IPS-NIHi7 (cell line): ENCODE measurements around the gene NOTCH4.

Experiments
- DNase-seq: peaks from one replicate; pipeline ENCODE4 v3.0.0; 2012; ENCODE audit warnings: mixed read lengths; ENCODE audit errors: extremely low spot score

NOTCH4 gene

GRCh38 chr6:32166411-32167061 lies 57.3 kb downstream of the NOTCH4 start:
- DNase-seq, result peak; percentile 73

GRCh38 chr6:32164295-32164694 lies 59.6 kb downstream of the NOTCH4 start, which contains the start of gene EGFL8:
TSS of gene EGFL8 (plus strand) at chr6:32164595. CDS start at chr6:32166166, 1,571 bp downstream.
- DNase-seq, result no peak

- no peak for DNase-seq
Measured at GRCh38 chr6:32163559-32164258, 60.2 kb downstream of the NOTCH4 start.

DNA sequence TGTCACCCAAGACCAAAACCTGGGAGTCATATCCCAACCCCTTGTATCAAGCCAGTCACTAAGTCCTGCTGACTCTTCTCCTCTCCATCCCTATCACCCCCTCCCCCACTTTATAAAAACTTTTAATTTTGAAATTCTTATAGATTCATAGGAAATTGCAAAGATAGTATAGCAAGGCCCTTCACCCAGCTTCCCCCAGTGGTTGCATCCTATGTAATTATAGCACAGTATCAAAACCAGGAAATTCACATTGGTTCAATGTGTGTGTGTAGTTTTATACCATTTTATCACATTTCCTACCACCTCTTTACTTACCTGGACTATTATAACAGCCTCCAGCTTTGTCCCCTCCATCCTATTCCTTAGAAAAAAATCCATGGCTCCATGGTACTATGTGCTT lies 65.8 kb downstream of the NOTCH4 start:
- DNase-seq, result no peak

DNA sequence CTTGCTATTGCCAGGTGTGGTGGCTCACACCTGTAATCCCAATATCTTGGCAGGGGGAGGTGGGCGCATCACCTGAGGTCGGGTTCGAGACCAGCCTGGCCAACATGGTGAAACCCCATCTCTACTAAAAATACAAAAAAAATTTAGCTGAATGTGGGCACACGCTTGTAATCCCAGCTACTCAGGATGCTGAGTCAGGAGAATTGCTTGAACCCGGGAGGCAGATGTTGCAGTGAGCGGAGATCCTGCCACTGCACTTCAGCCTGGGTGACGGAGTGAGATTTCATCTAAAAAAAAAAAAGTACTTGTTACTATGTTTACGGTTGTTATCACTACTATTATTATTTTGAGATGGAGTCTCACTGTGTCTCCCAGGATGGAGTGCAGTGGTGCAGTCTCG lies 67.0 kb downstream of the NOTCH4 start:
- DNase-seq, result no peak

DNA sequence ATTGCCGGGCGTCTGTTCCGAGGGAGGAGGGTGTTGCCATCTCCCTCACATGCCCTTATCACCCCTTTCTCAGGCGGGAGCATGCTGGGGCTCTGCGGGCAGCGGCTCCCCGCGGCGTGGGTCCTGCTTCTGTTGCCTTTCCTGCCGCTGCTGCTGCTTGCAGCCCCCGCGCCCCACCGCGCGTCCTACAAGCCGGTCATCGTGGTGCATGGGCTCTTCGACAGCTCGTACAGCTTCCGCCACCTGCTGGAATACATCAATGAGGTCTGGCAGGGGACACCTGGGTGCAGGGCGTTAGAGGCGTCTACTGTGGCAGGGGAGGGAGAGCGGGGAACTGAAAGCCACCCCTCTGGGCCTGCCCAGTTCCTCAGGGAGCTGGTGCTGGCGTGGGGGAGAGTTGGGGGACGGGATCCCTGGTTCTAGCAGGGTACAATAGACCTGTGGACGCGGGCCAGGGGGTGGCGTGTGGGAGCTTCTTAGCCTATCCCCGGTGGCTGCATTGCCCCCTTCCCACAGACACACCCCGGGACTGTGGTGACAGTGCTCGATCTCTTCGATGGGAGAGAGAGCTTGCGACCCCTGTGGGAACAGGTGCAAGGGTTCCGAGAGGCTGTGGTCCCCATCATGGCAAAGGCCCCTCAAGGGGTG lies 69.2 kb downstream of the NOTCH4 start:
- peak; percentile 75 for DNase-seq

GRCh38 chr6:32153564-32154513 lies 70.0 kb downstream of the NOTCH4 start, which contains the start of gene PPT2:
TSS of gene PPT2 (plus strand) at chr6:32154141. CDS start at chr6:32154595, 454 bp downstream.
- DNase-seq, result peak; percentile 81

DNA sequence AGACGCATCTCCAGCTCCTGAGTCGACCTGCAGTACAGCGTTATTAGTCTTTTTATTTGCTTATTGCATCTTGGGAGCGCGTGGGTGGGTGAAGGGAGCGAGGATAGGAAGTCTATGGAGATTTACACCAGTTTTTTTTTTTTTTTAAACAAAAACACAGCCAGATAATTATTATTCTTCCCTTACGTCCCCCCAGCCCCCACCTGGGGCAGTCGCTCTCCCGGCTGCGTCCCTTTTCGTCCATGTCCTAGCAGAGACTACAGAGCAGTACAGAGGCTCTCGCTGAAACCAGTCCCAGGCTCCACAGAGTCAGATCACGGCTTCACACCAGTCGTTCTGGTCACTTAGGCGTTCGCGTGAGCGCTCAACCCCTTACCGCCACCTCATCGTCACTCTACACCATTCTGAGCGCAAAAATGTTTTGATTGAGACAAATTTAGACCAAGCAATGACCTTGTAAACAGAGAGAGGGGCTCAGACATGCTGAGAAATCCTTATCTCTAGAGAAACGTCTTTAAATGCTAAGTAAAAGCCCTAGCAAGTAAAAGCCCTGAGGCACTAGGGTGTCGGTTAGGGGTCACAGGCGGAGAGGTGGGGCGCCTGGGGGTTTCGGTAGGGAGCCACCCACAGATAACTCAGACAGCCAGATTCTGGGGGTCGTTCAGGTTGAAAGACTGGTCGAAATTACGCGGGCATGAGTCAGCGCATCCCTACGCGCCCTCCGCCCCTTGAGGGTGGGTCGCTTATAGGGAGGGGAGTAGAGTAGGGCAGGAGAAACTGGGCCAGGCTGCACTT lies 70.9 kb downstream of the NOTCH4 start:
- DNase-seq, result peak; percentile 62

GRCh38 chr6:32151863-32152768 lies 71.8 kb downstream of the NOTCH4 start, which contains the start of gene PRRT1:
TSS of gene PRRT1 (minus strand) at chr6:32151939. CDS start at chr6:32151827, 112 bp downstream.
- DNase-seq, result no peak

DNA sequence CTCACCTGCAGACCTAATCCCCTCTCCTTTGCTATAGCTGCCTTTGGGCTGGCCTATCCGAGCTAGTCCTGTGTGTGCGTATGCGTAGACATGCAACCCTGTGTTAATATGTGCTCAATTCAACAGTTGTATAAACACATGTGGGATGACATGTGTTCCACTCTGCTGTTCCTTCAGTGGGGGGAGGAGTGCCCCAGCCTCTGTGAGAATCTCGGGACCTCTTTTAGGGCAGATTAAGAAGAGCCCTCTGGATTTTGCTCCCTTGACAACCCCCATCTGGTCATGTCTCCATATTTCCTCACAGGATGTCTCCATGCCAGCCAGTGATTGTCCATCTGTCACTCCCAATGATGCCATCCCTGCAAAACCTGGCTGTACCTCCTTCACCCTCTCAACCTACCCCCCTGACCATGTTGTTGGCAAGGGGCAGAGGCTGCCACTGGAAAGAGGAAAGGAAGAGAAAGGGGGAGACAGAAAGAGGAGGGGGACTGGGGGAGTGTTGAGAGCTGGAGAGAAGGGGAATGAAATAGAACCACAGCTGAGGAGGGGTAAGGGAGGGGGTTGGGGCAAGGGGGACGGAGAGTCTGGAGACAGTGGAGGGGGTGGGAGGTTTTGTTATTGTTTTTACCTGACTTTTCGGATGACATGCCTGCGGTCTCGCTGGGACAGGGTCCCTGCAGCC lies 72.5 kb downstream of the NOTCH4 start:
- DNase-seq, result no peak

- no peak for DNase-seq
Measured at GRCh38 chr6:32149932-32150870, 73.7 kb downstream of the NOTCH4 start.

DNA sequence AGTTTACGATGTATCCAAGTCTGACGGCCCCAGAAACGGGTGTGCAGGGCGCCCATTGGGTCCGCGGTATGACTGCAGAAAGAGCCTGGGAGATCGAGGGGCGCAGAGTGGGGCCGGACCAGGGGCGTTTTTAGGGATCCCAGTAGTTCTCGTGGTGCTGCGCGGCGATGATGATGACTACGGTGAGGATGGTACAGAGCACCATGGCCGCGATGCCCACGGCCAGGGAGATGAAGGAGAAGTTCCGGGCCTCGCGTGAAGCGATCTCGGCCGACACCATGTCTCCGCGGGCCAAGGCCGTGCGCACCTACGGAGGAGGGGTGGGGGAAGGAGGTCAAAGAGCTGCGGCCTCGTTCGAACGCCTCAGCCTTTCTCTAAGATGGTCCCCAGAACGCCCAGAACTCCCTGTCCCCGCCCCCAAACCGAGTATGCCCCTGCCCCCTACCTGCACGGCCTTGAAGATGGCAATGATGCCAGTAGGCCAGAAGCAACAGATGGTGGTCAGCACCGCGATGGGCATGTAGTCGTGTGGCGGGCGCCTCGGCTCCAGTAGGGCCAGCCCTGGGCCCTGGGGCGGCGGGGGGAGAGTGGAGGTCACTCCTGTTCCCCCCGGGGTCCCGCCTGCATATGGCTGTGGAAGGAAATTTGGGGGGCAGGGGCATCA lies 74.6 kb downstream of the NOTCH4 start:
- DNase-seq, result no peak

DNA sequence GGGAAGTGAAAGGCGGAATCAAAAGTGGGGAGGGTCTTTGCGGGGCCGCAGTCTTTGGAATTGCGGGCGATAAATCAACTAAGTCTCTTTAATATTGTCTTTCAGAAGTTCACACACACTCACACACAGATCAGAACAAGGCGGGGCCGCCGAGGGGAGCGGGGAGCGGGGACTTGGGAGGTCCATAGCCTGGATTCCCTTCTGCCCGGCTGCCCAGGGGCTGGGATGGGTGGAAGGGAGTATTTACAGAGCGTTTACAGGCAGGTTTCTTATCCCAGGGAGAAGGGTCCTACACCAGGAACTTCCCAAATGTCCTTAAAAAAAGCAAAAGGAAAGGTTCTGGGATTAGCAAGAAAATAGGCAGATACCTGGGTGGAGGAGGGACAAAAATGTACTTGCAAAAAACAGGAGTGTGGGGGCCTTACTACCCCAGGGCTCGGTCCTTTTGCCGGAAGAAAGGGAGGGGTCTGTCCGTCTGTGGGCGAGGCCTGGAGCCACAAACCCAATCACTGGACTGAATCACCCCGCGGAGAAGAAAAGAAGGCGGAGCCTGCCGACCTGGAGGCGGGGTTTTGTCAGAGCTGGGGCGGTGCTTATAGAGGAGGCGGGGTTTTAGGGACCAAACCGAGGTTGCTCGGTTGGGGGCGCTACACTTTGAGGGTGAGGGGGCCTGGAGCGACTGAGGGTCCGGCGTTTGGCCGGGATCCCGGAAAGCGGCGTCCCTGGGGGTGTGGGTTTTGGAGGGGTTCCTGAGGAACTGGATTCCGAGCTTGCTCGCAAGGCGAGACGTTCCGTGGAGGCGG lies 75.4 kb downstream of the NOTCH4 start:
- peak; percentile 89 for DNase-seq

- no peak for DNase-seq
Measured at GRCh38 chr6:32147401-32148132, 76.3 kb downstream of the NOTCH4 start.

DNA sequence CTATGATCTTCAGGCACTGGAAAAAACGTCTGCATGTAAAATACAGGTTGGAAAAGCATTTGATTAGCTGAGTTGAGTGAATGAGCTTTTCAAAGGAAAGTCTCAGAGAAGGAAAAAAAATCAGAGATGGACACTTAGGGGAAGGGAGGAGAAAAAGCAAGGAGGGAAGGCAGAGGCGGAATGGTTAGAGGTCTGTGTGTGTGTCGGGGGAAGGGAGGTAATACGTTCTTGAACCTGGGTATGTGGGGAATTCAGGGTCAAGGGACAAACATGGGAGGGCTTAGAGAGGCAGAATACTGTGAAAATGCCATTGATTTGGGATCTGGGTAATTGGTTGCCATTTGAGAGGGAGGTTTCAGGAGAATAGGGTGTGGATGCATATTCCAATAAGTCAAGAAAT lies 77.2 kb downstream of the NOTCH4 start:
- DNase-seq, result no peak

DNA sequence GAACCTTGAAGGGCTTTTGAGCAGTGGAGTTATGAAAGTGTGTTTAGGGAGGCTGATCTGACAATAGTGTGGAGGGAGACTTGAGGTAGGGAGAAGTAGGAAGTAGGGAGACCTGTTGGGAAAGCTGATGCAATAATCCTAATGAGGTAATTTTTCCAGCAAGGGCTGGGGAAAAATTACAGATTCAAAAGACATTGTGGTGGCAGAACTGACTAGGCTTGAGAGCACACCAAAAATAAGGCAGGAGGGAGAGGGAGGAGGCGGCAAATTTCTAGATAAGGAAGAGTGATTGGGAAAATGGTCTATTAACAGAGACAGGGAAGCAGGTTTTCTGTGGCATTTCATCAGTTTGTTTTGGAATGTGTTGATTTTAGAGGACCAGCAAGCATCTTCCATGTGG lies 77.6 kb downstream of the NOTCH4 start:
- DNase-seq, result no peak
